T-helper 2 cell treated with Interferon-gamma antibody and Interleukin-4, amounts not matched to agents 5 μg/mL and 100 μg/mL, for 36 hours (primary cell): ENCODE results near the gene CASKIN1.
"Not testable (repeated sequence)": the region's sequence is repeated elsewhere in the genome, so short reads cannot be mapped to it uniquely, and the experiment has no call there.

ENCODE experiments used
- DNase-seq: peaks from one replicate; pipeline ENCODE4 v3.0.0; 2021; ENCODE audit warnings: low spot score
- H3K27ac Mint-ChIP-seq: one replicate; pipeline ENCODE4 v1.8.0; 2021; ENCODE audit warnings: mild to moderate bottlenecking, mixed read lengths
- H3K27me3 Mint-ChIP-seq: one replicate; pipeline ENCODE4 v1.8.0; 2021; ENCODE audit warnings: low read depth, mixed read lengths
- H3K36me3 Mint-ChIP-seq: one replicate; pipeline ENCODE4 v1.8.0; 2021; ENCODE audit warnings: low read depth, mixed read lengths
- H3K4me1 Mint-ChIP-seq: one replicate; pipeline ENCODE4 v1.8.0; 2021; ENCODE audit warnings: low read depth, mixed read lengths
- H3K4me3 Mint-ChIP-seq: one replicate; pipeline ENCODE4 v1.8.0; 2022; ENCODE audit warnings: mild to moderate bottlenecking, moderate library complexity, mixed read lengths
- H3K9me3 Mint-ChIP-seq: one replicate; pipeline ENCODE4 v1.8.0; 2021; ENCODE audit warnings: mixed read lengths

Gene CASKIN1, protein sequence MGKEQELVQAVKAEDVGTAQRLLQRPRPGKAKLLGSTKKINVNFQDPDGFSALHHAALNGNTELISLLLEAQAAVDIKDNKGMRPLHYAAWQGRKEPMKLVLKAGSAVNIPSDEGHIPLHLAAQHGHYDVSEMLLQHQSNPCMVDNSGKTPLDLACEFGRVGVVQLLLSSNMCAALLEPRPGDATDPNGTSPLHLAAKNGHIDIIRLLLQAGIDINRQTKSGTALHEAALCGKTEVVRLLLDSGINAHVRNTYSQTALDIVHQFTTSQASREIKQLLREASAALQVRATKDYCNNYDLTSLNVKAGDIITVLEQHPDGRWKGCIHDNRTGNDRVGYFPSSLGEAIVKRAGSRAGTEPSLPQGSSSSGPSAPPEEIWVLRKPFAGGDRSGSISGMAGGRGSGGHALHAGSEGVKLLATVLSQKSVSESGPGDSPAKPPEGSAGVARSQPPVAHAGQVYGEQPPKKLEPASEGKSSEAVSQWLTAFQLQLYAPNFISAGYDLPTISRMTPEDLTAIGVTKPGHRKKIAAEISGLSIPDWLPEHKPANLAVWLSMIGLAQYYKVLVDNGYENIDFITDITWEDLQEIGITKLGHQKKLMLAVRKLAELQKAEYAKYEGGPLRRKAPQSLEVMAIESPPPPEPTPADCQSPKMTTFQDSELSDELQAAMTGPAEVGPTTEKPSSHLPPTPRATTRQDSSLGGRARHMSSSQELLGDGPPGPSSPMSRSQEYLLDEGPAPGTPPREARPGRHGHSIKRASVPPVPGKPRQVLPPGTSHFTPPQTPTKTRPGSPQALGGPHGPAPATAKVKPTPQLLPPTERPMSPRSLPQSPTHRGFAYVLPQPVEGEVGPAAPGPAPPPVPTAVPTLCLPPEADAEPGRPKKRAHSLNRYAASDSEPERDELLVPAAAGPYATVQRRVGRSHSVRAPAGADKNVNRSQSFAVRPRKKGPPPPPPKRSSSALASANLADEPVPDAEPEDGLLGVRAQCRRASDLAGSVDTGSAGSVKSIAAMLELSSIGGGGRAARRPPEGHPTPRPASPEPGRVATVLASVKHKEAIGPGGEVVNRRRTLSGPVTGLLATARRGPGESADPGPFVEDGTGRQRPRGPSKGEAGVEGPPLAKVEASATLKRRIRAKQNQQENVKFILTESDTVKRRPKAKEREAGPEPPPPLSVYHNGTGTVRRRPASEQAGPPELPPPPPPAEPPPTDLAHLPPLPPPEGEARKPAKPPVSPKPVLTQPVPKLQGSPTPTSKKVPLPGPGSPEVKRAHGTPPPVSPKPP (N-terminal part only)

DNA sequence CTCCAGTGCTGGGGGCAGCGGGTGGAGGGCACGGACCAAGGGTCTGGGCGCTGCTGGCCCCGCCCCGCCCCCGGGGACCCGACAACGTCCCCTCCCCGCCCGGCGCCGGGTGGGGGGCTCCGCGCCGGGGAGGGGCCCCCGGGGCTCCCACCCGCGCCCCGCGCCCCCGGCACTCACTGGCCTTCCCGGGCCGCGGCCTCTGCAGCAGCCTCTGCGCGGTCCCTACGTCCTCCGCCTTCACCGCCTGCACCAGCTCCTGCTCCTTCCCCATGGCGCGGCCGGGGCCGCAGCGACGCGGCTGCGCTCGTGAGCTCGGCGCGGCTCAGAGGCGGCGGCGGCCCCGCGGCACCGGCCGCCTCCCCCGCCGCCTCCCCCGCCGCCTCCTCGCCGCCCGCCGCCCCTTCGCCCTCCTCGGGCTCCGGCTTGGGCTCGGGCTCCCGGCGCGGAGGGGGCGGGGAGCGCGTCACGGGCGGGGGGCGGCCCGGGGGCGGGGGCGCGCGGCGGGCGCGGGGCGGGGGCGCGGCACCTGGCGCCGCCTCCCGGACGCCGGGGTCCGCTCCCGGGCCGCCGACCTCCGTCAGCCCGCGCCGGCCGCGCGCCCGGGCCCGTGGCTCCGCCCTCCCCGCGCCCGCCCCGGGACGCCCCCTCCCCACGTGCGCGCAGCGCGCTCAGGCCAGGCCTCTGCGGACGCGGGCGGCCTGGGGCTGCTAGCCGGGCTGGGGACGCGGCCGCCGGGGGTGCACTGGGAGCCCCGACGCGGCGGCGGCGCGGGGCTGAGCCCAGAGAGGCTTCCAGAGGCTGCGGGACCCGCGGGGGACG lies at the start of gene CASKIN1:
Gene CASKIN1, minus strand, starts transcription at position 444 of the 819 bp plus-strand sequence. Its CDS starts 173 bp downstream, at position 271.
- no peak for DNase-seq
- no peaks in the 10 kb centered on the region for H3K9me3 Mint-ChIP-seq
- H3K27ac Mint-ChIP-seq: no peak within 1 kb of the TSS
- H3K36me3 Mint-ChIP-seq: no peaks in the 10 kb centered on the region
- peaks cover 41% of the 10 kb centered on the region for H3K27me3 Mint-ChIP-seq
- peak within 1 kb of the TSS; percentile 50 for H3K4me3 Mint-ChIP-seq
- no peaks in the 10 kb centered on the region for H3K4me1 Mint-ChIP-seq

DNA sequence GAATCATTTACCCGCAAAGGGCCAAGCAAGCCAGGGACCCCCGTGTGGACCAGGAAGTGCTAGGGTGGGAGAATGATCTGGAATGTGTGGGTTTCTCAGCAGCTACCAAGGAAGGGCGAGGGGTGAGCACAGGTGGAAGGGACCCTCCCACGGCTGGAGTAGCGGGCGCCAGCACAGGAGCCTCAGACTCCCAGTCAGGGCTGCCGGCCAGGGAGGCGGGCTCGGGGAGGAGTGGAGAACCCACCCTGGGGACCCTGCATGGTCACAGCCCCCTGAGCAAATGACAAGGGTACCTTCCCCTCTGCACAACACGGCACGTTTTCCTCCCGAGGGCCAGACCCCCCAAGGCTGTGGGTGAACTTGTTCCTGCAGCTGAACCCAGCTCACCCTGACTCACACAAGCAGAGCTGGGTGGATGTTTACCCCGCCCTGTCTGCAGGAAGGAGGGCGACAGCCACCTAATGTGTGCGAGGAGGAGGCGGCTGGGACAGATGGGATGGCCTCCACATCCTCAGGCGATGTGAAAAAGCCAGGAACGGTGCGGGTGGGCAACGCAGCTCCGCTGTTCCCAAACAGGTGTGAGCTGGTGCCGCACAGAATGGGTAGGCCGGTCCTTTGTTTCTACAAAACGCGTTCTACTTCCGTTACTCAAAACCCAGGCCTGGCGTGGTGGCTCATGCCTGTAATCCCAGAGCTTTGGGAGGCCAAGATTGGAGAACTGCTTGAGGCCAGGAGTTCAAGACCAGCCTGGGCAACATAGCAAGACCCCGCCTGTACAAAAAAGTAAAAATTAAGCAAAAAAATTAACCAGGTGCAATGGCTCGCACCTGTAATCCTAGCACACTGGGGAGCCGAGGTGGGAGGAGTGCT lies 48.8 kb upstream of the CASKIN1 start:
- DNase-seq: no peak
- Mint-ChIP-seq H3K4me3 (no peak overlapping the region), H3K36me3 (peaks cover 11% of the 10 kb centered on the region), H3K9me3 (no peaks in the 10 kb centered on the region), H3K4me1 (no peaks in the 10 kb centered on the region), H3K27ac (no peak overlapping the region), H3K27me3 (no peaks in the 10 kb centered on the region)

DNA sequence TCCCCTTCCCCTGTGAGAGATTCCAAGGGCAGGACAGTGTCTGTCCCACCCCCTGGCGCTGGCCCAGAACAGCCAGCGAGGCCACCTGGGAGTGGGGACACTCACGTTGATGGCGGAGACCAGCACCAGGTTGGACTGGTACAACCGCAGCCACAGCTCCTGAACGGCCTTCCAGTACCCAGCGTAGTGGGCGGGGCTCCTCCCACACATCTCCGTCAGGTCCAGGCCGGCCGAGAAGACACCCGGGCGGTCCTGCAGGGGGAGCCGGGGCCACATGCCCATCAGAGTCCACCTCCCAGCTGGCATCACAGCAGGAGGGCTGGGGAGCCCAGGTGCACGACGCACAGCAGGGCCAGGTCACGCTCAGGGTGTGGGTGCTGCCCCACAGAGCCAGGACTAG lies 47.9 kb upstream of the CASKIN1 start:
- H3K4me3 Mint-ChIP-seq: no peak overlapping the region
- peaks cover 11% of the 10 kb centered on the region for H3K36me3 Mint-ChIP-seq
- DNase-seq: no peak
- H3K27ac Mint-ChIP-seq: no peak overlapping the region
- H3K27me3 Mint-ChIP-seq: no peaks in the 10 kb centered on the region
- H3K4me1 Mint-ChIP-seq: no peaks in the 10 kb centered on the region
- no peaks in the 10 kb centered on the region for H3K9me3 Mint-ChIP-seq

DNA sequence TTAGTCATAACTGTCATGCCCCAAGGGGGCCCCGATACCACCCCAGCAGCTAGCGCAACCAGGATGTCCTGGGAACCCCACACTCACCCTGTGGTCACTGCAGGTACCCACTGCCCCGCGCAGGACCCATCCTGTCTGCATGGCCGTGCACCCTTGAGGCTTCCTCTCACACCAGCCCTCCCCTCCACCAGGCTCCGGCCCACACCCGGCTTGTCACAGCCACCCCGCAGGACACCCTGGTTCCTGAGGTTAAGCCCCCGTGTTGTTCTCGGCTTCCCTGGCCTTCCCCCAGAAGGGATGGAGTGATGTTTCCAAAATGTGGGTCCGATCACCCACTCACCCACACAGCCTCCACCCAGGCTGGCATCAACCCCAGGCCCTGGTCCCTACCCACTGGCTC lies 47.4 kb upstream of the CASKIN1 start:
- H3K4me1 Mint-ChIP-seq: no peaks in the 10 kb centered on the region
- H3K36me3 Mint-ChIP-seq: peaks cover 11% of the 10 kb centered on the region
- no peak for DNase-seq
- H3K27me3 Mint-ChIP-seq: no peaks in the 10 kb centered on the region
- no peak overlapping the region for H3K4me3 Mint-ChIP-seq
- no peak overlapping the region for H3K27ac Mint-ChIP-seq
- no peaks in the 10 kb centered on the region for H3K9me3 Mint-ChIP-seq

DNA sequence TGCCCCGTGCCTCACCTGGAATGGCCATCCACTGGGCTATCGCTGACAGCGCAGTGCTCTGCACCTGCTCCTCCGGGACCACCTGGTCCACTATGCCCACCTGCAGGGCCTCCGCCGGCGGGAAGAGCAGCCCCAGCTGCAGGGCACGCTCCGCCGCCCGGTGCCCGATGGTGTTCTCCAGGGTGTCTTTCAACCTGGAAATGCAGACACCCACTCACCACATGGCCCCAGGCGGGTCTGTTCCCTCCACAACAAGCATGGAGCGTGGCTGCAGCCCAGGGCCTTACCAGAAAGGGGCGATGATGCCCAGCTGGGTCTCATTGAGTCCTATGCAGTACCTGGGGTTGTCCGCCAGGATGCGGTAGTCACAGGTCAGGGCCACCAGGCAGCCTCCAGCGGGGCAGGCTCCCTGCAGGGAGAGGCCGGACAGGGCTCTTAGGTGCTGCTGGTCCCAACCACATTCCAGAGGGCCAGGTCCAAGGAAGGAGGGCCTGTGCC lies 46.7 kb upstream of the CASKIN1 start:
- Mint-ChIP-seq H3K27ac (no peak overlapping the region), H3K9me3 (no peaks in the 10 kb centered on the region), H3K4me3 (no peak overlapping the region), H3K36me3 (peaks cover 11% of the 10 kb centered on the region), H3K27me3 (no peaks in the 10 kb centered on the region), H3K4me1 (no peaks in the 10 kb centered on the region)
- no peak for DNase-seq

DNA sequence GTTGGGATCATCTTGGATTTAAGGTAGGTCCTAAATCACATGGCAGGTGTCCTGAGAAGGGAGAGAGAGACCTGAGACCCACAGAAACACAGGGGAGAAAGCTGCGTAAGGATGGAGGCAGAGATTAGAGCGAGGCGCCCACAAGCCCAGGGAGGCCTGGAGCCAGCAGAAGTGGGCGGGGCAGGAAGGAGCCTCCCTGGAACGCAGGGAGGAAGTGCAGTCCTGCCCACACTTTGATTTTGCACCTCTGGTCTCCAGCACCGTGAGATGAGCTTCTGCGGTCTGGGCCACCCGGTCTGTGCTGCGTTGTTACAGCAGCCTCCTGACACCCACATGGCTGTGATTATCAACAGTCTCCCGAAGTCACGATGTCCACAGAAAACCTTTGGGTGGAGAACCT lies 46.2 kb upstream of the CASKIN1 start:
- peaks cover 9% of the 10 kb centered on the region for H3K36me3 Mint-ChIP-seq
- no peak overlapping the region for H3K4me3 Mint-ChIP-seq
- H3K4me1 Mint-ChIP-seq: no peaks in the 10 kb centered on the region
- no peak overlapping the region for H3K27ac Mint-ChIP-seq
- no peak for DNase-seq
- H3K9me3 Mint-ChIP-seq: no peaks in the 10 kb centered on the region
- no peaks in the 10 kb centered on the region for H3K27me3 Mint-ChIP-seq

DNA sequence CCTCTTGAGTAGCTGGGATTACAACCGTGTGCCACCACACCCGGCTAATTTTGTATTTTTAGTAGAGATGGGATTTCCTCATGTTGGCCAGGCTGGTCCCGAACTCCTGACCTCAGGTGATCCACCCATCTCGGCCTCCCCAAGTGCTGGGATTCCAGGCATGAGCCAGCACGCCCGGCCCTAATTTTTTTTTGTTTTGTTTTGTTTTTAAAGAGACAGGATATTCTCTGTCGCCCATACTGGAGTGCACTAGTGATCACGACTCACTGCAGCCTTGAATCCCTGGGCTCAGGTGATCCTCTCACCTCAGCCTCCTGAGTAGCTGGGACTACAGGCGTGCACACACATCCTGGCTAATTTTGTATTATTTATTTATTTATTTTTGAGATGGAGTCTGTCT lies 43.9 kb upstream of the CASKIN1 start:
- not testable (repeated sequence) for H3K4me1 Mint-ChIP-seq, H3K9me3 Mint-ChIP-seq, H3K36me3 Mint-ChIP-seq, H3K27ac Mint-ChIP-seq, H3K27me3 Mint-ChIP-seq, H3K4me3 Mint-ChIP-seq, DNase-seq

DNA sequence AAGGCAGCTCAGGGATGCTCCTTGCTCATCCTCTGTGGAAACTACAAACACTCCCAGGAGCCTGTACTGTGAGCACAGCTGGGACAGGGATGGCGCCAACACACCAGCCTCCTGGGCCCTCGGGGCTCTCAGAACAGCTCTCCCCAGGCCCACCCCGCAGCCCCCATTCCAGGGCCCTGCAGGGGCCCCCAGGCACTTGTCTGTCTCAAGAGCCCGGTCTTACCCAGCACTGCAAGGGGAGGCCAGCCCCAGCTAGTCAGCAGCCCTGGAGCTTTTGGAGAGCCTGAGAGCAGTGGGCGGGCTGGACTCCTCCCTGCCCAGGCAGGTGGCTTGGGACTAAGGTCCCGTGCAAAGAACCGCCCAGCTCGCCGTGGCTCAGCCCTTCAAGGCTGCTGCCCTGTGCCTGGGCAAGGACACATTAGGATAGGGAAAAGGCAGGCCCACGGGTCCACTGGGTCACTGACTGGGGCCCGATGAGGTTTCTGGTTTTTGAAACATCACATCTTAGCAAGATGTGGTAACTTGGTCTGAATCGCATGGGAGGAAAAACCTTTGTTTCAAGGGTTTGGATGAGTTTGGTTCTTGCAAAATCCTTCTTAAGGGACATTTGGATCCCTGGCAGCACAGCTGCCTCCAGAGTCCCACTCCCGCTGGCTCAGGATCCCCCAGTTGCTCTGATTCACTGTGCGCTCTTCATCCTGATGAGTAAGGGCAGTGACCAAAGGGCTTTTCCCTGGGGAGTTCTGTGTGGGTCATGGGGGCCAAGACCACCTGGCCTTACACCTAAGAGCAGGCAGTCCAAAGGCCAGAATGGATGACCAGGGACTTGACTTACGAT lies 42.7 kb upstream of the CASKIN1 start:
- H3K27ac Mint-ChIP-seq: no peak overlapping the region
- H3K4me1 Mint-ChIP-seq: no peaks in the 10 kb centered on the region
- DNase-seq: no peak
- no peaks in the 10 kb centered on the region for H3K9me3 Mint-ChIP-seq
- H3K36me3 Mint-ChIP-seq: peaks cover 9% of the 10 kb centered on the region
- peaks cover 3% of the 10 kb centered on the region for H3K27me3 Mint-ChIP-seq
- H3K4me3 Mint-ChIP-seq: no peak overlapping the region

DNA sequence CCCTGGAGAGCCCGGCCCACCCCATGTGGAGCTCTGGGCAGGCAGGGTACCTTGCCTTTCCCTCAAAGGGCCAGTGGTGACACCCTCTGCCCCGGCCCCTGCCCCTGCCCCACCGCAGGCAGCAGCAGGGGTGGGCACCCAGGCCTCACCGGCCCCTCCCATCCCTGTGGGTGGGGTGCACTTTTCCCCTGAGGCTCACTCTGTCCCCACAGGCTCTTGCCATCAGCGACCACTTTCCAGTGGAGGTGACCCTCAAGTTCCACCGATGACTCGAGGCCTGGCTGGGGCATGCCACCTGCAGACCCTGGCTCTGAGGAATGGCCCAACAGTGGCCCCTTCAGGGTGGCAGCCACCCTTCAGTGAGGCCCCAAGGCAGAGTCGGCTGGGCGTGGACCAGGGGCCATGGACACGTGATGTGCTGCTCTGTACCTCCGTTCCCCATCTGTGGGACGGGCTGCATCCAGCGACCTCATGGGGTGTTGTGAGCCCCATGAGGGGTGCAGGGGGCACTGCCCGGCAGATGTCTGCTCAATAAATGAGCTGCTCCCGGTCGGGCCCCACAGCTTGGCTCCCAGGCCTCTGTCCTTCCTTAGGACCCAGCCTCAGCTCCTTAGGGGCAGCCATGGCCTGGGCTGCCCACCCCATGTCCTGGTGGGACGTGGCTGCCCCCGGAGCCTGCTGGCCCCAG lies 41.9 kb upstream of the CASKIN1 start:
- Mint-ChIP-seq H3K4me3 (no peak overlapping the region), H3K27me3 (peaks cover 3% of the 10 kb centered on the region), H3K36me3 (peaks cover 12% of the 10 kb centered on the region), H3K4me1 (no peaks in the 10 kb centered on the region), H3K27ac (no peak overlapping the region), H3K9me3 (no peaks in the 10 kb centered on the region)
- no peak for DNase-seq

DNA sequence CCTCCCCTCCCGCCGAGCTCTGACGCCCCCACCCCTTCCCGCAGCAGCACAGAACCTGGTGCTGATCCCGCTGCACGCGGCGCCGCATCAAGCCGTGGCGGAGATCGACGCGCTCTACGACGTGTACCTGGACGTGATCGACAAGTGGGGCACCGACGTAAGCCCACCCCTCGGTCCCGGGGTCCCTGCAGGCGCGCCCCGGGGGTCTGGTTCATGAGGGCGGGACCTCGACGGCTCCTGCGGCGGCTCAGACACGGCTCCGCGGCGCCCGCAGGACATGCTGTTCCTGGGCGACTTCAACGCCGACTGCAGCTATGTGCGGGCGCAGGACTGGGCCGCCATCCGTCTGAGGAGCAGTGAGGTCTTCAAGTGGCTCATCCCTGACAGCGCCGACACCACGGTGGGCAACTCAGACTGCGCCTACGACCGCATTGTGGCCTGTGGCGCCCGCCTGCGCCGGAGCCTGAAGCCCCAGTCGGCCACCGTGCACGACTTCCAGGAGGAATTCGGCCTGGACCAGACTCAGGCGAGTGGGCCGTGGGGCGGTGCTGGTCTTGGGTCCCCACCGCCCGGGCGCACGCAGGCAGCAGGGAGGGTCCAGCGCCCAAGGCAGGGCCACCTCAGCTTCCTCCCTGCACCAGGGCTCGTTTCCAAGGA lies 41.2 kb upstream of the CASKIN1 start:
- Mint-ChIP-seq H3K27me3 (peaks cover 3% of the 10 kb centered on the region), H3K4me1 (no peaks in the 10 kb centered on the region)

DNA sequence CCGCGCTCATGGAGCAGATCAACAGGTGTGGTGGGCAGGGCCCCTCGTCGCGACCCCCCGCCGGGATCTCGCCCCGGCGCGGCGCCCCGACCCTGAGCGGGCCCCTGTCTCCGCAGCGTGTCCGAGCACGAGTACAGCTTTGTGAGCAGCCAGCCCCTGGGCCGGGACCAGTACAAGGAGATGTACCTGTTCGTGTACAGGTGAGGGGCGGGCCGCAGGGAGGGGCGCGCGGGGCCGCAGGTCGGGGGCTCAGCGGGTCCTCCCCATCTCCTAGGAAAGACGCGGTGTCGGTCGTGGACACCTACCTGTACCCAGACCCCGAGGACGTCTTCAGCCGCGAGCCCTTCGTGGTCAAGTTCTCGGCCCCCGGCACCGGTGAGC lies 40.7 kb upstream of the CASKIN1 start:
- H3K4me3 Mint-ChIP-seq: no peak overlapping the region
- no peak overlapping the region for H3K27ac Mint-ChIP-seq
- no peaks in the 10 kb centered on the region for H3K9me3 Mint-ChIP-seq
- no peaks in the 10 kb centered on the region for H3K4me1 Mint-ChIP-seq
- peaks cover 8% of the 10 kb centered on the region for H3K36me3 Mint-ChIP-seq
- no peak for DNase-seq
- H3K27me3 Mint-ChIP-seq: peaks cover 3% of the 10 kb centered on the region

More for the DNA sequence above, 41.2 kb upstream of the CASKIN1 start:
- Mint-ChIP-seq H3K27ac (no peak overlapping the region), H3K4me3 (no peak overlapping the region), H3K36me3 (peaks cover 12% of the 10 kb centered on the region), H3K9me3 (no peaks in the 10 kb centered on the region)
- DNase-seq: no peak
